ENCODE measurements around the gene STX16. TPM values are rescaled to one million over a fixed set of nuclear protein-coding genes. Genes with fewer than 3 reads are reported as not detected.
"Not testable (repeated sequence)": the region's sequence is repeated elsewhere in the genome, so short reads cannot be mapped to it uniquely, and the experiment has no call there.

Gene STX16
- total and polyA plus RNA-seq, 9 donors: 30.1 to 60.8 (median 51.7) TPM

DNA sequence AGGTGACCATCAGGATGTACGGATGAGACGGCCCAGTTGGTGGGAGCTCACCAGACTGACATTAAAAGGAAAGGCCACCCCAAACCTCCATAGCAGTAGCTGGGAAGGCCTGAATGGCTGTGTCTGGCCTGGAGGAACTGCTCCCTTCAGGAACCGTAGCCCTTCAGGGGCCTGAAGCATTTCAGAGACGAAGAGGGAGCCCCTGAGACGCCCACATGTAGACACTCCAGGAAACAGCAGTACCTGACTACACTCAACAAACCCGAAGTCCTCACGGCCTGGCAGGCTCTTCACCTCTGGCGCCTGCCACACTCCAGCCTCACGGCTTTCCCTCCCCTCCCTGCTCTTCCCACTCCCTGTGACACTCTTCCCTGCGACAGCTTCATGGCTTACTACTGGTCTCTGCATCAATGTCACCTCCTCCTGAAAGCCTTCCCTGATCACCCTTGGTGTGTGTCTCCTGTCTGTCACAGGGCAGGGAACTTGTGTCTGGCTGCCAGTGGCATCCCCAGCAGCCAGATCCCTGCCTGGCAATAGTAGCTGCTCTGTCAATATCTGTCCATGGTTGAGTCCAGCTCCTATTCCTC, 14.6 kb upstream of the STX16 start:
- whole genome bisulfite sequencing (ENCODE audit: insufficient coverage): 84% methylated on average over 7 of the region's 10 CpGs
- no peaks in the 10 kb centered on the region for H3K9me3 ChIP-seq (replicated peaks; ENCODE audit: control insufficient read depth, low read depth, low read length)
- H3K4me1 ChIP-seq (ENCODE audit: control insufficient read depth, insufficient read depth, low read length): peaks cover 44% of the 10 kb centered on the region
- H3K4me3 ChIP-seq (ENCODE audit: low read length): no peak overlapping the region
- H3K36me3 ChIP-seq (ENCODE audit: control insufficient read depth, insufficient read depth, low read length): no peaks in the 10 kb centered on the region
- no peaks in the 10 kb centered on the region for H3K27me3 ChIP-seq (ENCODE audit: control insufficient read depth, insufficient read depth, low read length)
- no peak overlapping the region for H3K27ac ChIP-seq (ENCODE audit: low read length)
- DNase-seq: no peak

DNA sequence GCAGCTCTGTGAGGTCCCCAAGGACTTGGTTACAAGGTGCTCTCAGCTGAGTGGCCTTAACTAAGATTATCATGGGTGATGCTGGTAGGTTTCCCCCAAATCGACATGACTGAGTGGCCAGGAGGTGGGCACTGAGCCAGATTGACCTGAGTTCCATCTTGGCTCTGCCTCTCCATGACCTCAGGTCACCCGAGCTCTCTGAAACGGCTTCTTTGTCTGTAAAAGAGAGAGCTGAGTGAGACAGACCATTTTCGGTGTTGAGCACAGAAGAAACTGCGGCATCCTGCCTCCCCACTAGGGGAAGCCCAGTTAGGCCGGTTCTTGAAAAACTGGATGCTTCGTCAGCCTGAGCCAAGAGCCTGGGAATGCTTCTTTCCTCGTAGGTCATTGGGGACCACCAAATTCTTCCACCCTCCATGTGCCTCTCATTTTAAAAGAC, 14.1 kb upstream of the STX16 start:
- H3K4me3 ChIP-seq (ENCODE audit: low read length): no peak overlapping the region
- H3K4me1 ChIP-seq (ENCODE audit: control insufficient read depth, insufficient read depth, low read length): peaks cover 44% of the 10 kb centered on the region
- H3K27me3 ChIP-seq (ENCODE audit: control insufficient read depth, insufficient read depth, low read length): no peaks in the 10 kb centered on the region
- peak; percentile 65 for DNase-seq
- no peaks in the 10 kb centered on the region for H3K36me3 ChIP-seq (ENCODE audit: control insufficient read depth, insufficient read depth, low read length)
- no peaks in the 10 kb centered on the region for H3K9me3 ChIP-seq (replicated peaks; ENCODE audit: control insufficient read depth, low read depth, low read length)
- H3K27ac ChIP-seq (ENCODE audit: low read length): no peak overlapping the region
- WGBS (ENCODE audit: insufficient coverage): 28% methylated on average over 6 of the region's 8 CpGs

DNA sequence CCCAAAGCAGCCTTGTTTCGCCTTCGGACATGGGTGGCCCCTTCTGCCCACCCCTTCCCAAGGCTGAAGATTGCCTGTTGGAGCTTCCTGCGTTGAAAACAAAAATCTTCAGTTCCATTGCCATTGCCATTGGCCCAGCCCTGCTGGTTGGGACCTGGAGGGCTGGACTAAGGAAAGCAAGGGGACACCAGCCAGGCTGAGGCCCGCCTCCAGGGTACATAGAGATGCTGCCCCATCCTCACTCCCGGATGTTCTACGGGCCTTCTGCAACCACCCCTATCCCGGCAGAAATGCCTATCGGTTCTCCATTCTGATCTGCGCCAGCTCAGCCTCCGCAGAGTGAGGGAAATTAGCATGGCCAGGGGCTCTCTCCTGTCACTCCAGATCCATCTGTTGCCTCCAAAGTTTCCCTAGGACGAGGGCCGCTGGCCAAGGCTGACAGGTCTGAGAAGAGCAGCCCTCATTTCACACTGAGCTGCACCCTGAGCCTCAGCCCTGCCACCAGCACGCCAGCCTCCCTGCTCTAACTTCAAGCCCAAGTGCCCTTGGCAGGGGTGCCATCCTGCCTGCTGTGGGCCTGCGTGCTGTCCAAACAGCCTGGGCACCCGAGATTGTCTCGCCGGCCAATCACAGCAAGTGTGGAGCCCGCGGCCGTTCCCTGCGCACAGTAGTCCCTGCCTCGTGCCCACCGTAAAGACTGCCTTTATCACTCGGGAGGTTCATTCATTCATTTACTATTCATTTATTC, 13.4 kb upstream of the STX16 start:
- Histone ChIP-seq H3K9me3 (replicated peaks; ENCODE audit: control insufficient read depth, low read depth, low read length) (no peaks in the 10 kb centered on the region), H3K27me3 (ENCODE audit: control insufficient read depth, insufficient read depth, low read length) (no peaks in the 10 kb centered on the region), H3K4me3 (ENCODE audit: low read length) (no peak overlapping the region), H3K27ac (ENCODE audit: low read length) (no peak overlapping the region), H3K36me3 (ENCODE audit: control insufficient read depth, insufficient read depth, low read length) (no peaks in the 10 kb centered on the region), H3K4me1 (ENCODE audit: control insufficient read depth, insufficient read depth, low read length) (peaks cover 44% of the 10 kb centered on the region)
- DNase-seq: no peak
- WGBS (ENCODE audit: insufficient coverage): 78% methylated on average over 19 of the region's 24 CpGs

DNA sequence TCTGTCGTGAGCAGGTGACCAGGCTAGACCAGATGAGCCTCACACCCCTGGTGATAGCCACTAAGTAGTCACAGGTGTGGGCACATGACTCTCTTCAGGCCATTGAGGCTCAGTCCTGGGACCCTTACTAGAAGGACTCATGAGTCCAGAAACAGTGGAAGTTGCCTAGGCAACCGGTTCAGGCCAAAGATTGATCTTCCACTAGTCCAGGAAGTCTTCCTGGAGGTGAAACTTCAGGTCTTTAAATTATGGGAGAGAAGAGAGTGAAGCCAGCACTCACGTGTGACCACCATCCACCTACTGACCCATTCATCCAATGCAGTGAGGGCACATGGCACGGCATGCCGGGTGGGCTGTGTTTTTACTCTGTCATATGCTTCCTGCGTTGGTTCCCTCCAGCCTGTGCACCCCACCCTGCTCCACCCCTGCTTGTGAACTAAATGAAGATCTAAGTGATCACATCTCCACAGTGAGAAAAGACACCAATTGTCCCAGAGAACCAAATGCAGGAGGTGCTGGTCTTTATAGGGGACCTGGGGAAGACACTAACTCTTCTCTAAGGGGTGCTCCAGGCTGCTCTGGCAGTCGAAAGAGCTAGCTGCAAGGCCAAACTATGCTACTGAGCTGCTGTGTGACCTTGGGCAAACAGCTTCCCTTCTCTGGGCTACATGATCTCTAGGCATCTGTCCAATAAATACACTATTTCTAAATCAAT, 12.5 kb upstream of the STX16 start:
- H3K27ac ChIP-seq (ENCODE audit: low read length): no peak overlapping the region
- WGBS (ENCODE audit: insufficient coverage): 86% methylated on average over 5 of the region's 7 CpGs
- peaks cover 44% of the 10 kb centered on the region for H3K4me1 ChIP-seq (ENCODE audit: control insufficient read depth, insufficient read depth, low read length)
- H3K27me3 ChIP-seq (ENCODE audit: control insufficient read depth, insufficient read depth, low read length): no peaks in the 10 kb centered on the region
- no peak for DNase-seq
- no peaks in the 10 kb centered on the region for H3K36me3 ChIP-seq (ENCODE audit: control insufficient read depth, insufficient read depth, low read length)
- H3K4me3 ChIP-seq (ENCODE audit: low read length): no peak overlapping the region
- H3K9me3 ChIP-seq (replicated peaks; ENCODE audit: control insufficient read depth, low read depth, low read length): no peaks in the 10 kb centered on the region

DNA sequence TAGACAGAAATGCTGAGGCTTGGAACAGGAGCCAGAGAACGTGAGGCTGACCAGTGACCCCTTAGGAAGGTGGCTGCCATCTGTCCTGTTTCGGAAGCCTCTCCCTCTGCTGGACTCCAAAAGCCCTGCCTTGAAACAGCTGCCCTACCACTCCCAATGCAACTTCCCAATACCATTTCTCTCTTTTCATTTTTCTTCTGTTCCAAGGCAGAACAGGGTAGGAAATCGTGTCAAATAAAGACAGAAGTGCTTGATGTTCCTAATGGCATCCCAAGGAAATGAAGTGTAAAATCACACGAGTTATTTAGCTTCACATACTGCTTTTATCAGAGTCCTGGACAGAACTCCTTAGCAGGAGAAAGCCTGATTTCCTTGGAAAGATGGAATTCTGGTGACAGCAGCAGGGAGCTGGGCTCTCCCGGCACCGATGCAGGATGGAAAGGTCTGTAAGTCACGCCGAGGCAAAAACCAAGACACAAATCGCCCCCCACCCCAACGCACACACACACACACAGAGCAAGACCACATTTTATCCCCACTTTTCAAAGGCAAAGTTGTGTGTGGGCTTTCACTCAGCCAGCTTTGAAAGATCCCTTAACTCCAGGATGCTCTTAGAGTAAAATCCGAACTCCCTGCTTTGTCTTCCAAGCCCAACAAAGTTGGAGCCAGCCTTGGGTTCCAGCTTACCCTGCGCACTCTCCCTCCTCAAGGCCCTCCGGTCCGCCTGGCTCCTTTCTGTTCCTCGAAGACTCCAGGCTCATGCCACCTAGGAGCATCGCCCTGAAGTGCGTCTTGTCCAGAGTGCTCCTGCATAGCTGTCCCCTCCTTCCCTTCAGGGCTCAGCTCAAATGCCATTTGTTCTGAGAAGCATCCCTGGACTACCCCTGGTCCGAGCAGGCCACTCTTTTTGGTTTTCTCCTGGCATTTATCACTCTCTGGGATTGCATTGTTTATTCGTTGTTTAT, 11.6 kb upstream of the STX16 start:
- Histone ChIP-seq H3K36me3 (ENCODE audit: control insufficient read depth, insufficient read depth, low read length) (no peaks in the 10 kb centered on the region), H3K27ac (ENCODE audit: low read length) (no peak overlapping the region), H3K4me1 (ENCODE audit: control insufficient read depth, insufficient read depth, low read length) (peaks cover 36% of the 10 kb centered on the region), H3K4me3 (ENCODE audit: low read length) (no peak overlapping the region), H3K9me3 (replicated peaks; ENCODE audit: control insufficient read depth, low read depth, low read length) (no peaks in the 10 kb centered on the region), H3K27me3 (ENCODE audit: control insufficient read depth, insufficient read depth, low read length) (no peaks in the 10 kb centered on the region)
- WGBS (ENCODE audit: insufficient coverage): 83% methylated on average over 16 of the region's 19 CpGs
- peak; percentile 35 for DNase-seq

DNA sequence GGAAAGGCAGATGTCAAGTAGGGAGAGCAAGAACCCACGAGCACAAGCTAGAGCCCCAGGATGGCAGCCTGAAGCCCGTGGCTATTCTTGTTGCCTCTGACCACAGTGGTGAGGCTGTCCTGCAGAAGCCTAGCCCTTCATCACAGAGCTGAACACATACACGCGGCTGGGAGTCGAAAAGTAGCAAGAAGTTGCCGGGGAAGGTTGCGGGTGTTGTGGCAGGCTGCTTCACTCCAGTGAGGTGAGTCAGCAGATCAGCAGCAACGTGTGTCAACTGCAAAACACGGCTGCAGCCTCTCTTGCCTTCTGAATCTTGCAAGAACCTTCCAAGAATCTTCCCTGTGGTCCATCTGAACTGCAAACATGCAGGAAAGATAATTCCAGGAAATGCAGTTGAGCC, 10.6 kb upstream of the STX16 start:
- H3K9me3 ChIP-seq (replicated peaks; ENCODE audit: control insufficient read depth, low read depth, low read length): no peaks in the 10 kb centered on the region
- H3K27ac ChIP-seq (ENCODE audit: low read length): no peak overlapping the region
- no peak overlapping the region for H3K4me3 ChIP-seq (ENCODE audit: low read length)
- peaks cover 31% of the 10 kb centered on the region for H3K4me1 ChIP-seq (ENCODE audit: control insufficient read depth, insufficient read depth, low read length)
- WGBS (ENCODE audit: insufficient coverage): 77% methylated on average over 5 of the region's 9 CpGs
- no peak for DNase-seq
- no peaks in the 10 kb centered on the region for H3K36me3 ChIP-seq (ENCODE audit: control insufficient read depth, insufficient read depth, low read length)
- no peaks in the 10 kb centered on the region for H3K27me3 ChIP-seq (ENCODE audit: control insufficient read depth, insufficient read depth, low read length)

DNA sequence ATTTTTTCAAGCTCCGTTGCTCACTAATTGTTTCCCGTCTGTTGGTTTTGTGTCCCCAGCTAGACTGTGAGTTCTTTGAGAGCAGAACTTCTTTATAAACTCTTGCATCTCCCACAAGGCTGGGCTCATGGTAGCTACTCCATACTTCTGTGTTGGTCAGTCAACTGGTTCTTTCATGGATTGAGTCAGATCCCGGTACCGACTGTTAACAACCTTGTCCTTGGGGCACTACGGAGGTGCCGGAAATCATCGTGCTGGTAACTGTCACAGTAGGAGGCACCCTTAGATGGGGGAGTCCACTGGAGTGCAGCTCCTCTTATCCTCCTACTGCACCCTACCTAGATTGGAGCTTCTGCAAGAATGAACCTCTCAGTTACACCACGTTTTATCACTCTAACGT, 8.6 kb upstream of the STX16 start:
- Histone ChIP-seq H3K4me1 (ENCODE audit: control insufficient read depth, insufficient read depth, low read length) (peaks cover 35% of the 10 kb centered on the region), H3K36me3 (ENCODE audit: control insufficient read depth, insufficient read depth, low read length) (no peaks in the 10 kb centered on the region), H3K27ac (ENCODE audit: low read length) (no peak overlapping the region), H3K4me3 (ENCODE audit: low read length) (no peak overlapping the region), H3K27me3 (ENCODE audit: control insufficient read depth, insufficient read depth, low read length) (no peaks in the 10 kb centered on the region), H3K9me3 (replicated peaks; ENCODE audit: control insufficient read depth, low read depth, low read length) (no peaks in the 10 kb centered on the region)
- DNase-seq: no peak
- 88% methylated on average over 9 of the region's 9 CpGs for WGBS (ENCODE audit: insufficient coverage)

DNA sequence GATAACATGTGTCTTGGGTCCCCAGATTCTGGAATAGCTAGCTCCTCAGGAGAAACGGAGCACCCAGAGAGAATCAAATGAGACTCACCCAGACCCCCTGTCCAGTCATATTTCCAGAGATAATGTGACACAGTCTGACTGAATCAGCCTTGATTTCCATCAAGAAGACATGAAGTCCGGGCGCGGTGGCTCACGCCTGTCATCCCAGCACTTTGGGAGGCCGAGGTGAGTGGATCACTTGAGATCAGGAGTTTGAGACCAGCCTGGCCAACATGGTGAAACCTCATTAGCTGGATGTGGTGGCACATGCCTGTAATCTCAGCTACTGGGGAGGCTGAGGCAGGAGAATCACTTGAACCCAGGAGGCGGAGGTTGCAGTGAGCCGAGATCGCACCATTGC, 8.2 kb upstream of the STX16 start:
- not testable (repeated sequence) for H3K36me3 ChIP-seq (ENCODE audit: control insufficient read depth, insufficient read depth, low read length); H3K27ac ChIP-seq (ENCODE audit: low read length); H3K27me3 ChIP-seq (ENCODE audit: control insufficient read depth, insufficient read depth, low read length); H3K9me3 ChIP-seq (replicated peaks; ENCODE audit: control insufficient read depth, low read depth, low read length); DNase-seq; H3K4me3 ChIP-seq (ENCODE audit: low read length)
- 95% methylated on average over 9 of the region's 9 CpGs for WGBS (ENCODE audit: insufficient coverage)
- H3K4me1 ChIP-seq (ENCODE audit: control insufficient read depth, insufficient read depth, low read length): peaks cover 35% of the 10 kb centered on the region

DNA sequence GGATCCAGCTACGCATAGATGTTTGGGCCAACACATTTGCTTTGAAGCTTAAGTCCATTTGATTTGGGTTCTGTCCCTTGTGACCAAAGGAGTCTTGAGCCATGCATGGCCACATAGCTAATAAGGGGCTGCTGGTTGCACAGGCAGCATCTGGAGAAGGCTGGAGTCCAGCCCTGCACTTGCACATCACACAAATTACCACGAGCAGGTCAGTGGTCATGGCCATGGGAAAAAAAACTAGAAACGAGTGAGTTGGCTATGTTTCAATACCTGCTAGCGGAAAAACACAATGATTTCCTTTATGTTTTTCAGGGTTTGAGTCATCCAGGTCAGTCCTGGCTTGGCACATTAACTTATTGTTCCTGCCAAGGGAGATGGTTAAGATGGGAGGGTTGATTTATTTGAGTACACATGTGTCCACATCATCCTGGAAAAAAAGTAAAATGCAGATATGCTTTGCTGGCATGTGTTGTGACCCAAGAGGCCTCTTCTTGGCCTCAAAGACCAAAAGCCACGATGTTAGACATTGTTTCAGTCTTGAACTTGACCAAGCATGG, 5.6 kb upstream of the STX16 start:
- peak; percentile 82 for DNase-seq
- no peaks in the 10 kb centered on the region for H3K27me3 ChIP-seq (ENCODE audit: control insufficient read depth, insufficient read depth, low read length)
- H3K4me1 ChIP-seq (ENCODE audit: control insufficient read depth, insufficient read depth, low read length): peaks cover 39% of the 10 kb centered on the region
- 25% methylated on average over 2 of the region's 5 CpGs for WGBS (ENCODE audit: insufficient coverage)
- H3K36me3 ChIP-seq (ENCODE audit: control insufficient read depth, insufficient read depth, low read length): no peaks in the 10 kb centered on the region
- H3K4me3 ChIP-seq (ENCODE audit: low read length): no peak overlapping the region
- H3K9me3 ChIP-seq (replicated peaks; ENCODE audit: control insufficient read depth, low read depth, low read length): no peaks in the 10 kb centered on the region
- H3K27ac ChIP-seq (ENCODE audit: low read length): no peak overlapping the region
